Activated CD8-positive, alpha-beta memory T cell treated with anti-CD3 and anti-CD28 coated beads, Interleukin-2, amount 50 U/mL, for 1 hour (primary cell): ENCODE results near the gene COMMD4.
"Not testable (repeated sequence)": the region's sequence is repeated elsewhere in the genome, so short reads cannot be mapped to it uniquely, and the experiment has no call there.

Source experiments
- DNase-seq: peaks from one replicate; pipeline ENCODE4 v3.0.0-alpha.2; 2020; ENCODE audit errors: extremely low read depth

The COMMD4 gene

DNA sequence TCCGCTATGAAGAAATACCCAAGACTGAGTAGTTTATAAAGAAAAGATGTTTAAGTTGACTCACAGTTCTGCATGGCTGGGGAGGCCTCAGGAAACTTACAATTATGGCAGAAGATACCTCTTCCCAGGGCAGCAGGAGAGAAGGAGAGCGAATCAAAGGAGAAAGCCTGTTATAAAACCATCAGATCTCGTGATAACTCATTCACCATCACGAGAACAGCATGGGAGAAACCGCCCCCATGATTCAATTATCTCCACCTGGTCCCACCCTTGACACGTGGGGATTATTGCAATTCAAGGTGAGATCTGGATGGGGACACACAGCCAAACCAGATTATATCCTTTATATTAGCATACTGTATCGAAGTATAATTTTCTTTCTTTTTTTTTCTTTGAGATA is 3.8 kb upstream of the COMMD4 start:
- DNase-seq: not testable (repeated sequence)

DNA sequence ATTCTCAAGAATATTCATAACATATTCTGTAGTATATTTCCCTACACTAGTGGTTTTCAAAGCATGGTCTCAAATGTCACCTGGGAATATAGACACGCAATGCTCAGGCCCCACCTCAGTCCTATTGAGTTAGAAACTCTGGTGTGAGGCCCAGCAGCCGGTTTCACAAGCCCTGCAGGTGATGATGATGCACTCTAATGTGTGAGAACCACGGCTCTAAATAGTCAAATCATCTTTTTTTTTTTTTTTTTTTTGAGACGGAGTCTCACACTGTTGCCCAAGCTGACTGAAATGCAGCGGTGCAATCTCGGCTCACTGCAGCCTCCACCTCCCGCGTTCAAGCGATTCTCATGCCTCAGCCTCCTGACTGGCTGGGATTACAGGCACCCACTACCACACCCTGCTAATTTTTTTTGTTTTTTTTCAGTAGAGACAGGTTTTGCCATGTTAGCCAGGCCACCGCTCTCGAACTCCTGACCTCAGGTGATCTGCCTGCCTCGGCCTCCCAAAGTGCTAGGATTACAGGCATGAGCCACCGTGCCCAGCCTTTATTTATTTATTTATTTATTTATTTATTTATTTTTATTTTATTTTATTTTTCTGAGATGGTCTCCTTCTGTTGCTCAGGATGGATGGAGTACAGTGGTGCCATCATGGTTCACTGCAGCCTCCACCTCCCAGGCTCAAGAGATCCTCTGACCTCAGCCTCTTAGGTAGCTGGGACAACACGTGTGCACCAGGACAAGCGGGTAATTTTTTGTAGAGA is 2.0 kb upstream of the COMMD4 start:
- not testable (repeated sequence) for DNase-seq

DNA sequence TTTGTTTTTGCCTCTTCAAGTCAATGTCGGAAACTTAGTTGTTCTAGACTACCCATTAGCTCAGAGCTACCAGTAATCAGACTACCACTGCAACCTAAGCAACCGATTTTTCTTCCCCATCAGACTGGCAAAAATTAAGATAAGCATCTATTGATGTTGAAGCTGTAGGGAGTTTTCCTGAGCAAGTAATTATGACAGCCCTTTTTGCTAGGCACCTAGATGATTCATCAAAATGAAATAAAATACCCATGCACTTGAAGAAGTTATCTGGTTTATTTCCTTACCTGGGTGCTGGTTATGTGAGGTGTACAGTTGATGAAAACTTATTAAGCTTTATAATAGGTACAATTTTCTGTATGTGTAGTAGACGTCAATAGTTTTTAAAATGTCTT is 554 bp upstream of the COMMD4 start:
- DNase-seq: no peak

DNA sequence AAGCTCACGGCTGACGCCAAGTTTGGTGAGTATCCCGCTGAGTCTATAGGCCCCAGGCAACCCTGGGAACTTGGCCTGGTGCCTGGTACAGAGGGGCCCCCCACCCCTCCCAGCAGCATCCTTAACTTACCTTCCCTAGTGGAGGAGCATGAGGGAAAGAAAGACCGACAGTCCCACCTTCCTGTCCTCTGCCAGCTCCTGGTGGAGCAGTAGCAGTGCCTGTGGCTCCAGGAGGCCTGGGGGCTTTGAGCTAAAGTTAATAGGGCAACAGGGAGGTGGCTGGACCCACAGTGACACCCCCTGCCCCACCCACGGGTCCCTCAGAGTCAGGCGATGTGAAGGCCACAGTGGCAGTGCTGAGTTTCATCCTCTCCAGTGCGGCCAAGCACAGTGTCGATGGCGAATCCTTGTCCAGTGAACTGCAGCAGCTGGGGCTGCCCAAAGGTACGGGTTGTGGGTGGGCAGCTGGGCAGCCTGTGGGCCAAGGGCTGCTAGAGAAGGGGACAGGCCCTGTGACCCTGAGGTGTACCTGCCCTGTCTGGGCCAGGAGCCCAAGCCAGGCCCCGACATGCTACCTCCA is 2.9 kb downstream of the COMMD4 start:
- DNase-seq: no peak

DNA sequence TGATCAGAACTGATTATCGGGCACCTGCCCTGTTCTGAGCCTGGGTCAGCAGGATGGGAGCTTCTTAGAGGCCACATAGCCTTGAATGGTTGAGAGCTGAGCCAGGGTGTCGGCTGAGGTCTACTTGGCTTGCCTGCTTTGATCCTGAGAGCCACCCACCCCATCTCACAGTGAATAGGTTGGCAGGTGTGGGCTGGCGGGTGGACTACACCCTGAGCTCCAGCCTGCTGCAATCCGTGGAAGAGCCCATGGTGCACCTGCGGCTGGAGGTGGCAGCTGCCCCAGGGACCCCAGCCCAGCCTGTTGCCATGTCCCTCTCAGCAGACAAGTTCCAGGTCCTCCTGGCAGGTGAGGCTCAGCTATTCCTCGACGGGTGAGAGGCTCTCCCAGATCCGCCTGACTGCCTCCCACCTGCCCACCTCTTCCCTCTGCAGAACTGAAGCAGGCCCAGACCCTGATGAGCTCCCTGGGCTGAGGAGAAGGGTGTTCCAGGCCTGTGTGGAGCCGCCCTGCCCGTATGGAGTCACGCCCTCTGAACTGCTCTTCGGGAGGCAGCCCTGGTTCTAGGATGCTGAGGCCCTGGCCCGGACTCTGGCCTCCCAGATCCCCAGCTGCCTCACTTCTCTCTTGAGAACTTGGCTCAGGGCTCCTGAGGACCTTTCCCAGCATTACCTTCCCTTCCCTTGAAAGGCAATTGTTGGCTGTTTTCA is 3.8 kb downstream of the COMMD4 start:
- DNase-seq: no peak

DNA sequence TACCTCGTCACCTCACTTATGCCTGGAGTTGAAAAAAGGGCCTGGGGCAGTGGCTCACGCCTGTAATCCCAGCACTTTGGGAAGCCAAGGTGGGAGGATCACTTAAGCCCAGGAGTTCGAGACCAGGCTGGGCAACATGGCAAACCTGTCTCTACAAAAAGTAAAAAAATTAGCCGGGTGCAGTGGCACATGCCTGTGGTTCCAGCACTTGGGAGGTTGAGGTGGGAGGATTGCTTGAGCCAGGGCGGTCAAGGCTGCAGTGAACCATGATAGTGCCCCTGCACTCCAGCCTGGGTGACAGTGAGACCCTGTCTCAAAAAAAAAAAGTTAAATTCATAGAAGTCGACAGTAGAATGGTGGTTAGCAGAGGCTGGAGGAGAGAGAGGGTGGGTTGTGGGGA is 6.4 kb downstream of the COMMD4 start:
- DNase-seq: no peak

DNA sequence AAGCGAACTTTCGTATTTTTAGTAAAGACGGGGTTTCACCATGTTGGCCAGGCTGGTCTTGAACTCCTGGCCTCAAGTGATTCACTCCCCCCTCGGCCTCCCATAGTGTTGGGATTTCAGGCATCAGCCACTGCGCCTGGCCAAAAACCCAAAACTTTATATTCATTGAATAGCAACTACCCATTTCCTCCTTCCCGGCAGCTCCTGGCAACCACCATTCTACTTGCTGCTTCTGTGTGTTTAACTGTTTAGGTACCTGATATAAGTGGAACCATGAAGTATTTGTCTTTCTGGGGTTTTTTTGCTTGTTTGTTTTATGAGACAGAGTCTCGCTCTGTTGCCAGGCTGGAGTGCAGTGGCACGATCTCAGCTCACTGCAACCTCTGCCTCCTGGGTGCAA is 8.1 kb downstream of the COMMD4 start:
- not testable (repeated sequence) for DNase-seq

DNA sequence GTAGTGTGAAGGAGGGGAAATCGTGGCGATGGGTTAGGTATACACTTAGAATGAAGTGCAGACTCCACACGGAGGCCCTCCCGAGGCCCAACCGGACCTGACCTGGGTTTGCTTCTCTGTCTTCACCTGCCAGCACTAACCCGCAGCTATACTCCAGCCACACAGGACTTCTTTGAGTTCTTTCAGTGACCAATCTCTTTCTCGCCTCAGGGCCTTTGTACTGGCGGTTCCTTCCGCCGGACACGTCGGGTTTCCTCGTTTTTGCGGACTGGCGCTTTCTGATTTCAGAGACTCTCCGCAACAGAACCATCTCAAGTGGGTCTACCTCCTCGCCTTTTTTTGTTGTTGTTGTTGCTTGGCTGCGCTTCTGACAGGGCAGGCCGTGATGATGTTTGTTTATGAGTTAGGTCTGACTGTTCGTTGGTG is 10.9 kb downstream of the COMMD4 start, which contains the start of gene NEIL1:
NEIL1 (plus strand) TSS at position 244 of the 426 bp plus-strand sequence. CDS start 1,867 bp downstream, outside the sequence.
- DNase-seq: no peak

DNA sequence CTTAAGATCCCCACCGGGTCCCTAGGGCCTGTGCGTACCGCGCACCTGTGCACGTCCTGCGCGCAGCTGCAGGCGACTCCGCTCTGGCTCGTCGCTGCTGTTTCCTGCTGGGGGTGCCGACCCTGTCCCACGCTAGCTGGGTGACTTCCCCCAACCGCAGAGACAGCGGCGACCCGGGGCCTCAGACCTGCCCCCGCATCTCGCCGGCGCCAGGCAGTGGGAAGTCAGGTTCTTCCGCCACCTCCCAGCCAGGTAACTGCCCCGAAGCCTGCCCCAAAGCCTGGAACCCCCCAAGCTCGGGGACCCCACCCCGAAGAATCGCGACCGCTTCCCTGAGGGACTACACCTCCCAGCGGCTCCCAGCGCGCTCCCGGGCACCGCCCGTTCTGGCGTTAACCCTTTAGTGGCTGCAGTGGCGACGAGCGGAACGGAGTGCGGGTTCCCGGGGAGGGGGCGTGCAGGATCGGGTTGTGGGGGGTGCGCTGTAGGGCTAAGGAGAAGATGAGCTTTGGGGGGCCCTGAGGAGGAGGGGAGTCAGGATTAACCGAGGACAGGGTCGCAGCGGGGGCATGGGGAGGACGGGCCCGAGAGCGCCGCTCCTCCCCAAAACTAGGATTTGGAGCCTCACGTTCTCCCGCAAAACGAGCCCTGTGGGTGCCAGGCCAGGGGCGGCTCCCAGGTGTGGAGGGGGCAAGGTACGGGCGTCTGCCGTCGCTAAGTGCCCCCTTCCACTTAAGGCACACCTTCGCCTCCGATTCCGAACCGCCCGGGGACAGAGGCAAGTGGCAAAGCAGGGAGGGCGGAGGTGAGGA is 11.6 kb downstream of the COMMD4 start:
- no peak for DNase-seq

DNA sequence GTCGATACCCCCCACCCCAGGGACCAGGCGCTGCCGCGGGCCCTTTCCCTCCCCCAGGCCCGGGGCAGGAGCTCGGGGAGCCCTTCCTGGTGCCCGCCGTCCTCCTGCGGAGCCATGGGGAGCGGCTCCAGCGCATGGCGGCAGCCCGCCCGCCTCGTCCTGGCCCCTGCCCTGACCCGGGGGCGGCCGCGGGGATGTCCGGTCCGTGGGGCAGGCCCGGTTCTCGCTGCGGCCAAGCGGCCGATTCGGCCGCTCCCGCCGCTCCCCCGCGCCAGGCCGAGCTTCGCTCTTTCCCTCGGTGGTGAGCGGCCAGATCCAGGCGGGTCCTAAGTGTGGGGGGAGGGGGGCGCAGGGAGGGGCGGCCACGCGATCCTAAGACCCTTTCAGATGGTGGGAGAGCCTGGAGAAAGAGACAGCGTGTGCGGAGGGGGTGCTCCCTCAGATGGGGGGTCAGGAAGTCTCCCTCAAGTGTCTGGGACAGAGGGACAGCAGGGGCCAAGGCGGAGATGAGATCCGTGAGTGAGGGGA is 12.2 kb downstream of the COMMD4 start:
- DNase-seq: no peak

DNA sequence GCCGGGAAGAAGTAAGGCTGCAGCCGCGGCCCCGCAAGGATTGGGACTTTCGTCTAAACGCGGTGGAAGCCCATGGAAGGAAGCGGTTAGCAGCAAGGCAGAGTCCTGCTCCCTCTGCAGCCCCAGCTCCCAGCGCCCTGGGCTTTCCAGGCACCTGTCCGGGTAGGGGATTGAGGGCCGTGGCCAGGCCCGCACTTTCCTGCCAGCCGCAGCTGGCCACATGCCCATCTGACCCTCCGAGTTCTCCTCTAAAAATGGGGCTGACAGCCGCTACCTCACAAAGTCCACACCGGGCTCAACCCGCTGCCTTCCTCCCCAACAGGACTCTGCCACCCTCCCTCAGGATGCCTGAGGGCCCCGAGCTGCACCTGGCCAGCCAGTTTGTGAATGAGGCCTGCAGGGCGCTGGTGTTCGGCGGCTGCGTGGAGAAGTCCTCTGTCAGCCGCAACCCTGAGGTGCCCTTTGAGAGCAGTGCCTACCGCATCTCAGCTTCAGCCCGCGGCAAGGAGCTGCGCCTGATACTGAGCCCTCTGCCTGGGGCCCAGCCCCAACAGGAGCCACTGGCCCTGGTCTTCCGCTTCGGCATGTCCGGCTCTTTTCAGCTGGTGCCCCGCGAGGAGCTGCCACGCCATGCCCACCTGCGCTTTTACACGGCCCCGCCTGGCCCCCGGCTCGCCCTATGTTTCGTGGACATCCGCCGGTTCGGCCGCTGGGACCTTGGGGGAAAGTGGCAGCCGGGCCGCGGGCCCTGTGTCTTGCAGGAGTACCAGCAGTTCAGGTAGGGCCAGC is 12.9 kb downstream of the COMMD4 start:
- no peak for DNase-seq

DNA sequence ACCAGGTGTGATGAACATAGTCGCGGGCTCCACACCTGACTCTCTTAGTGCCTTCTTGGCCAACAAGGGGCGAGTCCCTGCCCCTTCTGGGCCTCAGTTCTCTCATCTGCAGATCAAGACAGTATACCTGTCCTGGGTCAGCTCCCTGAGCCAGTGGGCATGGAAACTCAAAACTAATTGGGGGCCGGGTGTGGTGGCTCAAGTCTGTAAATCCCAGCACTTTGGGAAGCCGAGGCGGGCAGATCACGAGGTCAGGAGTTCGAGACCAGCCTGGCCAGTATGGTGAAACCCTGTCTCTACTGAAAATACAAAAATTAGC is 13.4 kb downstream of the COMMD4 start:
- not testable (repeated sequence) for DNase-seq

DNA sequence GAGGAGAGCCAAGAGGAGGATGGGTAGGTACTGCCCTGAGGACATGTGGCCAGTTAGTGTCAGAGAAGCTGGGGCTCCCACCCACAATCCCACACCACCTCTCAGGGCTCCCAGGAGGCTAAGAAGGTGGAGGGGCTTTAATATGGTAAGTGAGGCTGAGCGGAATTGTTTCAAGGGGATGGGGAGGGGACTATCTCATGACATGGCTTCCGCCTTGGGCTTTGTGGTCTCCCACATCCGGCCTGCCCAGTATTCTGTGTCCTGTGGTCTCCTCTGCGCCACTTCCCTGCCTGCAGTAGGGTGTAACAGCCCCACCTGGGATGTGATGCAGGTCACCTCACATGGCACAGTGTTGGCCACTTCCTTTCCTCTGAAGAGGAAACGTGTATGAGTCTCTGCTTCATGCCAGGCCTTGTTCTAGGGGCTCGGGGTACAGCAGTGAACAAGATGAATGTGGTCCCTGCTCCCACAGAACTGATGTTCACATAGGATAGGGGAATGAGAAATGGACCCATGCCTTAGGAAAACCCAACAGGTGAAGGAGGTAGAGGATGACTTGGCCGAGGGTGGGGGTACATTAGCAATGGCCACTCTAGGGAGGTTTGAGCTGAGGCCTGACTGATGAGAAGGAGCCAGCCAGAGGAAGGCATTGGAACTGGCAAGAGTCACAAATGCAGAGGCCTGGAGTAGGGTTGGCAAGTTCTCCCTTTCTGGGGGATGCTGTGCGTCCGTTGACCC is 14.2 kb downstream of the COMMD4 start:
- DNase-seq: no peak

DNA sequence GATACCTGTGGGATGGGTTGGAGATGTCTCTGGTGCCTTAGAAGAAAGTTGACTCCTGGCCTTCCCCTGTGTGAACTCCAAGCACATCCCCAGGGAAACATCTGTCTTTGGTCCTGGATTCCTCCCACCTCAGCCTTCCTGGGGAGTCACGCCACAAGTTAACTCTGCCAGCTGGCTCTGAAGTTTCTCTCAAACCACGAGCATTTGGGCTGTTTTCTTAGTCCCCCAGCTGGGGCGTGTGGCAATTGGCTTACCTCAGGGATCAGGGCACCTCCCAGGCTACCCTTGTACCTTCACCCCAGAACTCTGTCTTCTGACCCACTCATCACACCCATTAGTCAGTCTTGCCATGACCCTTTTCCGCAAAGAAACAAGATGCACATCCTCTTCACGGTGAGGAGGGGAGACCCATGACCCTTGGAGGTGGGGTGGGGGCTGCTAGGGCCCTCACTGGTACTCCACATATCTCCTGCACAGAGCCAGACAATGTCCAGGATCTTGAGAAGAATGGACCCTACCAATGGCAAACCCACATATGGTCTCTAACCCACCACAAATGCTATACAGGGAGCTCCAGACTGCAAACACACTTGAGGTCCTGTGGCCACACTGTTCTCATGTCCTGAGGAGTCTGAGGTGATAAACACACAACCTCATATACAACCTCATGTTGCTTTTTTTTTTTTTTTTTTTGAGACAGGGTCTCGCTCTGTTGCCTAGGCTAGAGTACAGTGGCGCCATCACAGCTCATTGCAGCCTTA is 14.9 kb downstream of the COMMD4 start:
- DNase-seq: no peak

DNA sequence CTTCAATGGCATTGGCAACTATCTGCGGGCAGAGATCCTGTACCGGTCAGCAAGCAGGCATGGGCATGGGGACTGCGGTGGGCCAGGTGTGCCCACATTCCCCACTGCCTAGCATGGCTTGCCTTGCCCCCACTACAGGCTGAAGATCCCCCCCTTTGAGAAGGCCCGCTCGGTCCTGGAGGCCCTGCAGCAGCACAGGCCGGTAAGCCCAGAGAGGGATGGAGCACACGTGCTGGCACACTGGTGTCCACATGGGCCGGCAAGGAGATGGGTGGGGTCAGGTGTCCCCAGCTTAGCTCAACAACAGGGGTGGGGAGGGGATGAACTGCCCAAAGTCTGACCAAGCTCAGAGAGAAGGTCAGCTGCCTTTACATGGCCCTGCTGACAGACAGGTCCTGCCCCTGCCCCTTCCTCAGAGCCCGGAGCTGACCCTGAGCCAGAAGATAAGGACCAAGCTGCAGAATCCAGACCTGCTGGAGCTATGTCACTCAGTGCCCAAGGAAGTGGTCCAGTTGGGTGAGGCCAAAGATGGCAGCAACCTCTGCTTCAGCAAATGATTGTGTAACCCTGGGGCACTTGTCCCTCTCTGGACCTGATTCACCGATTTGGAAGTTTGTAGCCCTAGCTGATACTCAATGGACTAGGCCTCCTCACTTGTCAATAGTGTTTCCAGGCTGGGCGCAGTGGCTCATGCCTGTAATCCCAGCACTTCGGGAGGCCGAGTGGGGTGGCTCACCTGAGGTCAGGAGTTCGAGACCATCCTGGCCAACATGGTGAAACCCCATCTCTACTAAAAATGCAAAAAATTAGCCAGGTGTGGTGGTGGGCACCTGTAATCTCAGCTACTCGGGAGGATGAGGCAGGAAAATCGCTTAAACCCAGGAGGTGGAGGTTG is 16.6 kb downstream of the COMMD4 start:
- DNase-seq: no peak

DNA sequence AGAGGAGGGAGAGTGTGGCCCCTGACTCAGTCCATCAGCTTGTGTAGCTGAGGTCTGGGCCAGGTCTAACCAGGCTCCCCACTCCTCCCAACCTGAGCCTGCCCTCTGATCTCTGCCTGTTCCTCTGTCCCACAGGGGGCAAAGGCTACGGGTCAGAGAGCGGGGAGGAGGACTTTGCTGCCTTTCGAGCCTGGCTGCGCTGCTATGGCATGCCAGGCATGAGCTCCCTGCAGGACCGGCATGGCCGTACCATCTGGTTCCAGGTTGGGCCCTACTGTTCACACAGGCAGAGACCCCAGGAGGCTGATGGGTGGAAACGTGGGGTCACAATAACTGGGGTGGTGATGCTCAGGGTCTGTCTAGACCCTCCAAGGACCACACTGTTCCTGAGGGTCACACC is 17.7 kb downstream of the COMMD4 start:
- DNase-seq: no peak

DNA sequence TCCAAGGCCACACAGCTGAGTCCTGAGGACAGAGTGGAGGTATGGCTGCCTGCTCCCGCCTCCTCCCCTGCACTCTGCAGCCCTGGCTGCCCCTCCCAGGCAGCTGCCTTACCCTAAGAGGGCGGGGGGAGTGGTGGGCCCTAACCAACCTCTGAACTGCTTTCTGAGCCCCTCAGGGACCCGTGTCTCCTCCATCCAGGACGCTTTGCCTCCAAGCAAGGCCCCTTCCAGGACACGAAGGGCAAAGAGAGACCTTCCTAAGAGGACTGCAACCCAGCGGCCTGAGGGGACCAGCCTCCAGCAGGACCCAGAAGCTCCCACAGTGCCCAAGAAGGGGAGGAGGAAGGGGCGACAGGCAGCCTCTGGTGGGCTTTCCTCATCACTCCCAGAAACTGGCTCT is 18.6 kb downstream of the COMMD4 start:
- no peak for DNase-seq

DNA sequence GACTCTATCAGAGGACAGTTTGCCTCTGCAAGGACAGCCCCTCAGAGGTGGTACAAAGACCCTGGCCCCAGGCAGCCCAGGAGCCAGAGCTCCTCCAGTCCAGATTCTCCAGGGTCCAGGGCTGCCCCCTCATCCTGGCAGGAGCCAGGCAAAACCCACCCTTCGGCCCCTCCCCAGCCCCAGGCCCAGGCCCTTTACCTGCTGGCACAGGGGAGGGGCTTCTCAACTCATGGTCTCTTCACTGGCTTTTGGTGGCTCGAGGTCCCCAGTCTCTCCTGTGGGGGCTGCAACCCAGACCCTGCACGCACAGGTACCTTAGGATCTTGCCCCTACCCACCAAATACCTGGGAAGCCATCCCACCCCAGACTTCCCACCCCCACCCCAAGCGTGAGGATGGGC is 19.5 kb downstream of the COMMD4 start:
- DNase-seq: no peak

DNA sequence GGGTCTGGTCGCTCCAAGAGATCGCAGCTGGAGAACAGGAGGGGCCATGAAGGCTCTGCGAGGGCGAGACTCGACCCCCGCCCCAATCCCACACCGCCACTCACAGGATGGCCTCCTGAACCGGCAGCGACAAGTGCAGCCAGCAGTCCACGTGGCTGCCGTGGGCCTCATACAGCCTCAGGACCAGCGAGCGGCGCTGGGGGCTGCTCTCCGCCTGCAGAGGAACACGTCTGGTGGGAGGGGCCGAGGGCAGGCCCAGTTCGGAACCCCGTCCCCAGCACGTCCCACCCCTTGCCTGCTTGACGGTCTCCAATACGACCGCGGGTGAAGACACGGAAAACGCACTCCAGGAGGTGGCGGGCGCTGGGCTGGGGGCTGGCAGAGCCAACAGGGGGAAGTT is 20.1 kb downstream of the COMMD4 start:
- no peak for DNase-seq
